ENCODE measurements around the gene CERS1. TPM values are rescaled to one million over a fixed set of nuclear protein-coding genes. Genes with fewer than 3 reads are reported as not detected.

CERS1 gene
- total and polyA plus RNA-seq, 2 donors (not counting 3 experiments of a cell fraction or from before 2014, with no cell fraction given) = 4.0 to 8.5 TPM

DNA sequence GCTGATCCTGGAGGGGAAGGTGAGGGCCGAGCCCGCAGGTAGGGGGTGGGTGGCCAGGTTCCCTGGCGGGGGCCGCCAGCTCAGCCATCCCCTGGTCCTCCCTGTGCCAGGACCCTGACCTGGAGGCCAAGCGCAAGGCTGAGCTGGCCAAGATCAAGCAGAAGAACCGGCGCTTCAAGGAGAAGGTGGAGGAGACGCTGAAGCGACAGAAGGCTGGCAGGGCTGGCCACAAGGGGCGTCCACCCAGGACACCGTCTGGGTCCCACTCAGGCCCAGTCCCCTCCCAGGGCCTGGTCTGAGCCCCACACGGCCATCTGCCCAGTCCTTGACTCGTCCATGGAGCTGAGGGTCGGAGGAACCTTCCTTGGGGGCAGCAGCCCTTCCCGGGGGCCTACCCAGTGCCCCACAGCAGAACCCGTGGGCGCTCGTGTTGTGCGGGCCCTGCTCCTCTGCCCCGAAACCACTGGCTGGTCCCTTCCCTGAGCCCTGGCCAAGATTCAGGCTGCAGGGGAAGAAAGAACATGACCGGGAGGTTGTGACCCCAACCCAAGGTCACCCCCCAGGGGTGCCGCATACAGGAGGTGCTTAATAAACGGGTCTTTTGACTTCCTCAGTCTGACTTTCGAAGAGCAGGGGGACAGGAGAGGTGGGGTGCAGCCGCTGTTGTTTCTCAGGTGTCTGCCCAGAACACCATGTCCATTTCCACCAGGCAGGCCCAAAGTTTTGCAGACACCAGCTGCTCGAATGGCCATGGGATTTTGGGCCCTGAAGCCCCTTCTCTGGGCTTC lies 32.3 kb upstream of the CERS1 start:
- ChIA-PET CTCF (interaction anchor here (3.1 kb wide), 1 partner anchor 59 kb away, joined by 16 read pairs; no protein-coding TSS in a partner anchor), POLR2A (no interaction called here)
- Histone ChIP-seq H3K27ac (ENCODE audit: insufficient read depth, low read depth, low read length) (no peak overlapping the region), H3K27me3 (ENCODE audit: control insufficient read depth in 2 of 2, insufficient read depth in 2 of 2, low read length in 2 of 2) (no peaks in the 10 kb centered on the region), H3K9me3 (replicated peaks; ENCODE audit: control insufficient read depth, insufficient read depth, low read length) (no peaks in the 10 kb centered on the region), H3K9me1 (replicated peaks; ENCODE audit: control insufficient read depth, extremely low read depth, insufficient read depth, low read length) (no peaks in the 10 kb centered on the region), H3K9ac (replicated peaks; ENCODE audit: extremely low read depth, insufficient read depth, low read length) (no peak overlapping the region), H2AFZ (ENCODE audit: low read depth, low read length) (no peak overlapping the region), H3K36me3 (ENCODE audit: control insufficient read depth in 2 of 2, extremely low read depth in 1 of 2, insufficient read depth in 2 of 2, low read length in 2 of 2) (peaks cover 9 to 54% of the 10 kb centered on the region in 2 experiments), H3K4me3 (replicated peaks in 1 of 3; ENCODE audit: insufficient read depth in 1 of 3, low read depth in 1 of 3, low read length in 3 of 3) (no peak overlapping the region), H3K4me2 (ENCODE audit: insufficient read depth, low read length) (no peak overlapping the region), H3K4me1 (ENCODE audit: control insufficient read depth, extremely low read depth, insufficient read depth, low read length) (no peaks in the 10 kb centered on the region), H4K20me1 (replicated peaks; ENCODE audit: control insufficient read depth, extremely low read depth, insufficient read depth, low read length) (no peaks in the 10 kb centered on the region), H3K79me2 (ENCODE audit: control insufficient read depth, insufficient read depth, low read length) (no peaks in the 10 kb centered on the region)
- FAIRE-seq (no peak), DNase-seq (ENCODE audit: low read depth, low spot score) (no peak)
- intact Hi-C loops (cut with micrococcal nuclease) (no loop called here), dilution Hi-C loops (cut with MboI; ENCODE audit: extremely low pct_ligation_motif_present, low sequenced_read_pairs) (no loop called here)
- TF ChIP-seq POLR2AphosphoS5 (IDR thresholded peaks at IDR 0.05; ENCODE audit: insufficient read depth, low read depth, low read length) (peak; percentile 31), EZH2 (IDR thresholded peaks at IDR 0.05; ENCODE audit: borderline replicate concordance, low read depth, low read length, severe bottlenecking) (no peak), POLR2A (IDR thresholded peaks at IDR 0.05; ENCODE audit: low read depth, low read length) (no peak), GATA2 (IDR thresholded peaks at IDR 0.05; ENCODE audit: insufficient read depth, insufficient read length, low read depth, low read length) (no peak)
- BruUV-seq (replicated peaks) = TSS peak; percentile 15

DNA sequence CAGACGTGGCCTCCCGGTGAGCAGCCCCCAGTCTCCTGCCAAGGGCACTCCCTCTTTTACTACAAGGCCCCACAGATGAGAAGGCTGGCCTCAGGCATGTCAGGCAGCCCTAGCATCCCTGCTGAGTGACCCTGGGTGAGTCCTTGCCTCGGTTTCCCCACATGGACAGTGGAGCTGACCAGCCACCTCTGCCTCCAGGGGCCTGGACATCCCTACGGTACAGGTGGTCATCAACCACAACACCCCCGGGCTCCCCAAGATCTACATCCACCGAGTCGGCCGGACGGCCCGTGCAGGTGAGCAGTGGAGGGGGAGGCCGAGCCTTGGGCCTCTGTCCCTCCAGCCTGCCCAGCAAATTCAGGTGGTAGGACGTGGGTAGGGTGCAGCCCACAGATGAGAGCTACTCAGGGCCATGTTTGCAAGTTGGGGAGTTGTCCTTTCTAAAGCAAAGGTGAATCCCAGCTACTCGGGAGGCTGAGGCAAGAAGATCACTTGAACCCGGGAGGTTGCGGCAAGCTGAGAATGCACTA lies 28.8 kb upstream of the CERS1 start:
- H3K4me1 ChIP-seq (ENCODE audit: control insufficient read depth, extremely low read depth, insufficient read depth, low read length) = peaks cover 7% of the 10 kb centered on the region
- peaks cover 14% of the 10 kb centered on the region for H3K79me2 ChIP-seq (ENCODE audit: control insufficient read depth, insufficient read depth, low read length)
- no peak overlapping the region for H3K27ac ChIP-seq (ENCODE audit: insufficient read depth, low read depth, low read length)
- H2AFZ ChIP-seq (ENCODE audit: low read depth, low read length) = no peak overlapping the region
- no TSS peak for BruUV-seq (replicated peaks)
- no peaks in the 10 kb centered on the region for H3K9me1 ChIP-seq (replicated peaks; ENCODE audit: control insufficient read depth, extremely low read depth, insufficient read depth, low read length)
- dilution Hi-C loops (cut with MboI; ENCODE audit: extremely low pct_ligation_motif_present, low sequenced_read_pairs) (no loop called here), intact Hi-C loops (cut with micrococcal nuclease) (no loop called here)
- no peak for FAIRE-seq
- no peaks in the 10 kb centered on the region for H3K27me3 ChIP-seq (ENCODE audit: control insufficient read depth in 2 of 2, insufficient read depth in 2 of 2, low read length in 2 of 2)
- TF ChIP-seq, protein P1, sequence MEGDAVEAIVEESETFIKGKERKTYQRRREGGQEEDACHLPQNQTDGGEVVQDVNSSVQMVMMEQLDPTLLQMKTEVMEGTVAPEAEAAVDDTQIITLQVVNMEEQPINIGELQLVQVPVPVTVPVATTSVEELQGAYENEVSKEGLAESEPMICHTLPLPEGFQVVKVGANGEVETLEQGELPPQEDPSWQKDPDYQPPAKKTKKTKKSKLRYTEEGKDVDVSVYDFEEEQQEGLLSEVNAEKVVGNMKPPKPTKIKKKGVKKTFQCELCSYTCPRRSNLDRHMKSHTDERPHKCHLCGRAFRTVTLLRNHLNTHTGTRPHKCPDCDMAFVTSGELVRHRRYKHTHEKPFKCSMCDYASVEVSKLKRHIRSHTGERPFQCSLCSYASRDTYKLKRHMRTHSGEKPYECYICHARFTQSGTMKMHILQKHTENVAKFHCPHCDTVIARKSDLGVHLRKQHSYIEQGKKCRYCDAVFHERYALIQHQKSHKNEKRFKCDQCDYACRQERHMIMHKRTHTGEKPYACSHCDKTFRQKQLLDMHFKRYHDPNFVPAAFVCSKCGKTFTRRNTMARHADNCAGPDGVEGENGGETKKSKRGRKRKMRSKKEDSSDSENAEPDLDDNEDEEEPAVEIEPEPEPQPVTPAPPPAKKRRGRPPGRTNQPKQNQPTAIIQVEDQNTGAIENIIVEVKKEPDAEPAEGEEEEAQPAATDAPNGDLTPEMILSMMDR (IDR thresholded peaks at IDR 0.05; ENCODE audit: extremely low read depth in 1 of 2, insufficient read depth in 1 of 2, low read depth in 1 of 2, low read length in 2 of 2) = no peak
- no peak for TF ChIP-seq EZH2 (IDR thresholded peaks at IDR 0.05; ENCODE audit: borderline replicate concordance, low read depth, low read length, severe bottlenecking)
- no peak for TF ChIP-seq FOS (IDR thresholded peaks at IDR 0.05; ENCODE audit: borderline replicate concordance, insufficient read depth, low read length)
- no peak for TF ChIP-seq GATA2 (IDR thresholded peaks at IDR 0.05; ENCODE audit: insufficient read depth, insufficient read length, low read depth, low read length)
- no peak for TF ChIP-seq POLR2AphosphoS5 (IDR thresholded peaks at IDR 0.05; ENCODE audit: insufficient read depth, low read depth, low read length)
- no peak for TF ChIP-seq JUN (IDR thresholded peaks at IDR 0.05; ENCODE audit: borderline replicate concordance, insufficient read depth, insufficient read length, low read depth)
- TF ChIP-seq POLR2A (IDR thresholded peaks at IDR 0.05; ENCODE audit: low read depth, low read length) = no peak
- TF ChIP-seq MYC (IDR thresholded peaks at IDR 0.05; ENCODE audit: low read depth, low read length) = no peak
- TF ChIP-seq, protein P2, sequence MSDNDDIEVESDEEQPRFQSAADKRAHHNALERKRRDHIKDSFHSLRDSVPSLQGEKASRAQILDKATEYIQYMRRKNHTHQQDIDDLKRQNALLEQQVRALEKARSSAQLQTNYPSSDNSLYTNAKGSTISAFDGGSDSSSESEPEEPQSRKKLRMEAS (IDR thresholded peaks at IDR 0.05; ENCODE audit: insufficient read depth, insufficient read length) = no peak
- H3K9me3 ChIP-seq (replicated peaks; ENCODE audit: control insufficient read depth, insufficient read depth, low read length) = no peaks in the 10 kb centered on the region
- peaks cover 13 to 56% of the 10 kb centered on the region in 2 experiments for H3K36me3 ChIP-seq (ENCODE audit: control insufficient read depth in 2 of 2, extremely low read depth in 1 of 2, insufficient read depth in 2 of 2, low read length in 2 of 2)
- H3K4me2 ChIP-seq (ENCODE audit: insufficient read depth, low read length) = no peak overlapping the region
- no peak overlapping the region for H3K9ac ChIP-seq (replicated peaks; ENCODE audit: extremely low read depth, insufficient read depth, low read length)
- ChIA-PET POLR2A (interaction anchor here (1.0 kb wide), 1 partner anchor 63 kb away, joined by 5 read pairs; no protein-coding TSS in a partner anchor), CTCF (interaction anchor here (1.0 kb wide), 1 partner anchor 62 kb away, joined by 3 read pairs; no protein-coding TSS in a partner anchor)
- no peak for DNase-seq (ENCODE audit: low read depth, low spot score)
- H4K20me1 ChIP-seq (replicated peaks; ENCODE audit: control insufficient read depth, extremely low read depth, insufficient read depth, low read length) = no peaks in the 10 kb centered on the region
- H3K4me3 ChIP-seq (replicated peaks in 1 of 3; ENCODE audit: insufficient read depth in 1 of 3, low read depth in 1 of 3, low read length in 3 of 3) = no peak overlapping the region

Measured in endothelial cell of umbilical vein (primary cell).